HG03066 (cell line): Measurements from ENCODE around the gene NT5DC1.
"Not testable (repeated sequence)": the region's sequence is repeated elsewhere in the genome, so short reads cannot be mapped to it uniquely, and the experiment has no call there.

ENCODE experiments used
- ATAC-seq: cut with Tn5 transposase; IDR thresholded peaks from one replicate; pipeline ENCODE4 v1.9.1; 2021; ENCODE audit warnings: low read depth; ENCODE audit not compliant: unreplicated experiment

Gene NT5DC1

DNA sequence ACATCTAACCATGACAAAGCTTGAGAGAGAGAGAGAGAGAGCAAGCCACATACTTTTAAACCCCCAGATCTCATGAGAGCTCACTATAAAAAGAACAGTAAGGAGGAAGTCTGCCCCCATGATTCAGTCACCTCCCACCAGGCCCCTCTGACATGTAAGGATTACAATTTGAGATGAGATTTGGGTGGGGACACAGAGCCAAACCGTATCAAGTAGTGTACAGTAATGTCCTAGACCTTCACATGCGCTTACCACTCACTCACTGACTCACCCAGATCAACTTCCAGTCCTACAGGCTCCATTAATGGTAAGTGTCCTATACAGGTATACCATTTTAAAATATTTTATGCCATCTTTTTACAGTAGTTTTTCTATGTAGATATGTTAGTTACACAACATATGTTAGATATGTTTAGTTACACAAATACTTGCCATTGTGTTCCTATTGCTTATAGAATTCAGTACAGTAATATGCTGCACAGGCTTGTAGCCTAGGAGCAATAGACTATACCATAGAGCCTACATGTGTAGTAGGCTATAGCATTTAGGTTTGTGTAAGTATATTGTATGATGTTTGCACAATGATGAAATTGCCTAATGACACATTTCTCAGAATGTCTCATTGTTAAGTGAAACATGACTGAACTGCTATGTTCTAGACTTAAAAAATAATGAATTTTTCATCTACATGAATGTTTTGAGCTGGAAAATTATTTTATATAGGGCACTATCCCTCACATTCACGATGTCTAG lies 167.4 kb downstream of the NT5DC1 start:
- no peak for ATAC-seq

DNA sequence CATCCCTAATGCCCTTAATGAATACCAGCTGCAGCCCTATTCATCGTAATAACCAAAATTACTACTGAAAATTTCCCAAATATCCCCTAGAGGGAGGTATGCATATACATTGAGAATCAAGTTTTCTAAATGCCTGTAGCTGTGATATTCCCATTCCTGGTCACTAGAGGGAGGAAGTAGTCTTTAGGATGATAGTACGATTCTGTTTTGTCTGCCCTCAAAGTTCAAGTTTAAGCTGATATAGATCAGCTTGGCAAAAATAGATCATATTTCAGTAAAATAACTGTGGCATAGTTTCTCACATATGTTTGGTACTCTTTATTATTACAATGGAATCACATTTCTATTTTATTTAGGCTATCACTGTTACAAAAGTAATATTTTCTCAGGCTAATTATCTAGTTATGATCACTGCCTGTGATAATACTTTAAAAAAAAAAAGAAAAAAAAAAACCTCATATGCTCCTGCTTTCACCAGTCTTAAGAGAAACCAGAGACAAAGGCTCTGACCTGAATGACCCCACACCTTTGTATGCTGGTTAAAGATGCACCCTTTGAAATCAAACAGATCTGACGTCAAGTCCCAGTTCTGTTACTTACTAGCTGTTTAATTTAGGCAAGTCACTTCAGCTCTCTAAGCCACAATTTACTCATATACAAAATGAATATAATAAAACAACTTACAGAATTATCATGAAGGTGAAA lies 168.1 kb downstream of the NT5DC1 start:
- peak; percentile 83 for ATAC-seq

DNA sequence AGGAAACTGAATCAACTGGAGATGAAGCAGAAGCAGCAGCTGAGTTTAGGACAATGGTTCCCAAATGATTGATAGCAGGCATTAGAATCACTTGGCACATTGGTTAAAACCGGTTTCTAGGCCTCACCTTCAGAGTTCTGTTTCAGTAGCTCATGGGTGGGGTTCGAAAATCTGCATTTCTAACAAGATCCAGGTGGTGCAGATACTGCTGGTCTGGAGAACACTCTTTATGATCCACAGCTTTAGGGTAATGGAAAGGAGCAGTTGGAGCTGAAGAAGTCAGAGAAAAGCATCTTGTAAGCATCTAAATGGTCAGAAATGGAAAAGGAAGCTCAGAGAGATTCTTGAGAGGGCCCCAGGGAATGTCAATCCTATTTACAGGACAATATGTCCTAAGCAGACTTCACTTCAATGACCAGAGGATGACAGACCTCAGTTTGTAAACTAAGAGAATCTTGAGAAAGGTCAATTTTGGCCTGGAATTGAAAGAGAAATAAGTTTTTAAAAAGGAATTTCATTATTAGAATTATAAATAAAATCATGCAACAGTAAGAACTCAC lies 170.6 kb downstream of the NT5DC1 start:
- ATAC-seq, result no peak

DNA sequence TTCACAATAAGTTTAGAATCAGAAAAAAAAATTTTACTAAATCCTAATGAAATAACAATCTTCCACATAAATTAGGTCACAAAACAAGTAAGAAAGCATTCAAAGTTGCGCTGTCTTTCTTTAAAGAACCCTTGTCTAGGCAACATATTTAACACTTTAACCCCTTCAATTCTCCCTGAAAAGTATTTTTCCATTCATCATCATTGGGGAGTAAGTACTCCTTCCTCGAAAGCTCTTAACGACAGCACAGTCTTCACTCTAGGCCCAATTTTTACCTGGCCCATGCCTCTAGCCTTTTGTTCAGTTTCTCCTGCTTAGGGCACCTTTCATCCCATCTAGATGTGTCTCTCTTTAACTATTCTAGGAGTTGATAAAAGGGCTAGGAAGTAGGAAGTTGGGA lies 176.5 kb downstream of the NT5DC1 start:
- no peak for ATAC-seq

DNA sequence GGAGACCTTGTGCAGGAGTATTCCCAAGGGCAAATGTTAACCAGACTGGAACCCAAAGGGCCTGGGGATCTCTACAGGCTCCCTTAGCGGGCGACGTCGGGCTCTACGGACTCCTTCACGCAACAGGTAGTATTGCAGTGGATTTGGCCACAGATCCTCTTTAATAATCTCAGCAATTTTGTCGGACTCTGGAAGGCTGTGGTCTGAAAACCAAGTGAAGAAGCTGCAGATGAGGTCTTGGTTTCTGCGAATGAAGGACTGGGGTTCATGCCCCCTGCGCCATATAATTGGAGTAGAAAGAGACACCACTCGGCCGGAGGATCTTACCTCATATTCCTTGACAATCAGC lies 177.8 kb downstream of the NT5DC1 start:
- no peak for ATAC-seq

DNA sequence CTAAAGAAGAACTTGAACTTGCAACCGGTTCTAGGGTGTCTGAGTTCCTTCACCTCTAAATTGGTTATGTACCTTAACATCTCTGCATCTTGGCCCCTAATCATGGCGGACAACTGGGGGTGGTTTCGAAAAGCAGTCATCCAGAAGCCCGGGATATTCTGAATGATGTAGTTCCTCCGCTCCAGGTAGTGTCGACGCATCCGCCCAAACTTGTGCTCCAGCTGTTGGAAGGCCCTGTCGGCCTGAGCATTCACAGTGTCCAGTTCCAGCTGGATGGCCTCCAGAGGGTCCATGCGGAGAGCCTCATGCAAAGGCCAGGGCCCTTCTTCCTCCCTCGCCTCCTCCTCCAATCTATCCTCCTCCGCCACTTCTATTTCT lies 178.2 kb downstream of the NT5DC1 start:
- ATAC-seq, result no peak

DNA sequence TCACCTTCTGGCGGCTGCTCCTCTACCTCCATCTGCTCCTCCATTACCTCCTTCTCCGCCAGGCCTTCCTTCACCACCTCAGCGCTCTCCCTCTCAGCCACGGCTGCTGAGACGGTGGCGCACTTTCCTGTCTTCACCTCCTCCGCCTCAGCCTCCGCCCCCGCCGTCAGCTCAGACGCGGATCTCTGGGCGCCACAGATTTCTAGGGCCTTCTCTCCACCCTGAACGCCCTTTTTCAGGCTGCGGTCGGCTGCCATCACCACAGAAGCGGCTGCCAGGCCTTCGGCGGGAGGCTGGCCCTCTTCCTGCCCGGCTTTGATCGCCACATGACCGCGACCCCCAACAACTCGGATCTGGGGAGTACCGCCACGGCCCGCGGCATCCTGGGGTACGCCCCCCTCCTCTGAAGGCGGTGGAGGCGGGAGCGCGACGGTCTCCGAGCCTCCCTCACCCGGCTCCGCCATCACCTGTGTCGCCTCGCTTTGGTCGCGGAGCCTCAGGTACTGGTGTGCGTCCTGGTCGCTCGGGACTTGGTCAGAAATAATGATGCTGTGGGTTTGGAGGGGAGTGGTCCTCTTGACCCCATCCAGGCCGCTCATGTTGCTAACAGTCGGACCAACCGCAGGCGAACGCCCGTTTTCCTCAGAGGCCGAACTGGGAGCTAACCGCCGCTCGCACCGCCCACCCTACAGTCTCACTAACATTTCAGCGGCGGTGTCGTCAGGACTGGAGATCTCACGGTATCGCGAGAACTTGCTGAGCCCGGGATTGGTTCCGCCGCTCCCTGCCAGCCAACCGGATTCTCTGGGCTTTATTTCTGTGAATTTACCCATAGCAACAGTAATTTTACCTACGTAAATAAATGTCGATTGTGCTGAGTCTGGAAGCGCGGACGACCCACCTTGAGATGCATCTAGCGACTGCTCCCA lies 178.8 kb downstream of the NT5DC1 start, which contains the start of gene TSPYL1:
TSS of gene TSPYL1 (minus strand) at position 699 of the 929 bp plus-strand sequence. CDS start at position 599, 100 bp downstream.
- peak; percentile 95 for ATAC-seq

DNA sequence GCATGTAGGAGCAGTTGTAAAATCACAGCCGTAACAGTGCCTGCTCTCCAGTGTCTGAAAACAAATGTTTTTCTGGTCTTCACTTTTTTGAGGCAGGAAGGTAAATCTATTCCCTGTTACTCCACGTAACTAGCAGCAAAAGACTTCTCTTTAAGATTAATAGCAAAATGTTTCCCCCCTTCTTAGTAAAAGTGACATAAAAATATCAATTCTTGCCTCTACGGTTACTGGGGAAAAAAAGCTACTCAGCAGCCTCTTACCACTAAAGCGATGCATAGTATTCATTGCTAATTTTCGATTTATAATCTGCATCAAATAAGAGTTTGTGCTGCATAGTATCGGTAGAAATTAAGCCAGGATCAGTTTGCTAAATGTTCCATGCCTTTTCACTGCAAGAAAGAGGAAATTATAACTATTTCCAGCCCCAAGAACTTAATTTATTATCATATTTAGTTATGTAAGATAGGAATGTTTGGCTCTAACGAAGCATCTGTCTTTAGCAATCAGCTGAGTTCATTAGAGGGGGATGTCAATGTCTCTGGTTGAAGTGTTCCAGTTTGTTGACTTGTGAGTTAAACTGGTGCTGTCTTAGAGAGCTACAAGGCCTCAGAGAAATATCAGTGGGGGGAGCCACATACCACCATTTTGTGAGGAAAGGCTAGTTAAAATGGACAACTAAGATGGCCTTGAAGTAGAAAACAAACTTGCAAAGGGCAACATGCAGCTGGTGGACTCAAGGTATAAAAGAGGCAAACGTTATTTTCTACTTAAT lies 179.7 kb downstream of the NT5DC1 start:
- no peak for ATAC-seq

DNA sequence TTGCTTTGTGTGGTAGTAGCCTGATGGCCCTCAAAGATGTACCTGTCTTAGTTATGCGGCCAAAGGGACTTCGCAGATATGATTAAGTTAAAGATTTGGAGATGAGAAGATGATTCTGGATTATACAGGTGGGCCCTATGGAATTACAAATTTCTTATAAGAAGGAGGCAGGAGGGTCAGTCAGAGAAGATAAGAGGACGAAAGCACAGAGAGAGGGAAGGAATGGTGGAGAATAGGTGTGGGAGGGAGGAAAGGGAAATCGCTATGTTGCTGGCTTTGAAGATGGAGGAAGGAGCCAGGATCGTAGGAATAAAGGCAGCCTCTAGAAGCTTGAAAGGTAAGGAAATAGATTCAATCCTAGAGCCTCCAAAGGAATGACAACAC lies 180.3 kb downstream of the NT5DC1 start:
- no peak for ATAC-seq

DNA sequence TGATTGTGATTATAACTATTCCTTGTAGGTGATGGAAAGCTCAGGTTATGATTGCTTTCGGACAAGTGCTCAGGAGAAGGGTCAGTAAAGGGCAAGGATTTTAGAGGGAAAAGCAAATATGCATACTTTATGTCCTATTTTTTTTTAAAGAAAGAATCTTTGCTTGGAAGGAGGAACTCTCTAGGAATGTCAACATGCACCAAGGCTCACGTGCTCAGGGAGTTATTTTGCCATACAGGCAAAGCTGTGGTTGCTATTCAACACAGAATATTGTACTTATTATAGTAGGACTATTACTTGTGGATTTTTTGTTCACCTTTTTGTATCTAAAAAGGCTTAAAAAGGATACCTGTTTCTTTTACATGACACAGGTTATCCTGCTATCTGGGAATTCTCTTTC lies 182.0 kb downstream of the NT5DC1 start:
- ATAC-seq, result no peak

DNA sequence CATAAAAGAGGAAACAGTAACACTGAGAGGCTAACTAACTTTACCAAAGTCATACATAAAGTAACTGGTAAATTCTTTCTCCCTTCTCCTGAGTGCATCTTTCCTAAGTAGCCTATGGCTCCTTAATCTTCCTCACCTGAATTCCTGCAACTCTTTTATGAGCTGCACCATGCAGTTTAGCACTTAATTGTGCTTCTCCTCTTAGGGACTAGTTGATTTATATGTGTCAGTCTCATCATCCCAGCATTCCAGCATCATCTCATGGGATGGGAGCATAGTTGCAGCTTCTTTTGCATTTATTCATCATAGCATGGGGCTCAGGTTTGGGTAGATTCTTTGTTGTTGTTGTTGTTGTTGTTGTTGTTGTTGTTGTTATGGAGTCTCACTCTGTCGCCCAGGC lies 182.5 kb downstream of the NT5DC1 start:
- no peak for ATAC-seq

DNA sequence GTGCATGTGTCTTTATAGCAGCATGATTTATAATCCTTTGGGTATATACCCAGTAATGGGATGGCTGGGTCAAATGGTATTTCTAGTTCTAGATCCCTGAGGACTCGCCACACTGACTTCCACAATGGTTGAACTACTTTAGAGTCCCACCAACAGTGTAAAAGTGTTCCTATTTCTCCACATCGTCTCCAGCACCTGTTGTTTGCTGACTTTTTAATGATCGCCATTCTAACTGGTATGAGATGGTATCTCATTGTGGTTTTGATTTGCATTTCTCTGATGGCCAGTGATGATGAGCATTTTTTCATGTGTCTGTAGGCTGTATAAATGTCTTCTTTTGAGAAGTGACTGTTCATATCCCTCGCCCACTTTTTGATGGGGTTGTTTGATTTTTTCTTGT lies 184.3 kb downstream of the NT5DC1 start:
- ATAC-seq, result not testable (repeated sequence)

DNA sequence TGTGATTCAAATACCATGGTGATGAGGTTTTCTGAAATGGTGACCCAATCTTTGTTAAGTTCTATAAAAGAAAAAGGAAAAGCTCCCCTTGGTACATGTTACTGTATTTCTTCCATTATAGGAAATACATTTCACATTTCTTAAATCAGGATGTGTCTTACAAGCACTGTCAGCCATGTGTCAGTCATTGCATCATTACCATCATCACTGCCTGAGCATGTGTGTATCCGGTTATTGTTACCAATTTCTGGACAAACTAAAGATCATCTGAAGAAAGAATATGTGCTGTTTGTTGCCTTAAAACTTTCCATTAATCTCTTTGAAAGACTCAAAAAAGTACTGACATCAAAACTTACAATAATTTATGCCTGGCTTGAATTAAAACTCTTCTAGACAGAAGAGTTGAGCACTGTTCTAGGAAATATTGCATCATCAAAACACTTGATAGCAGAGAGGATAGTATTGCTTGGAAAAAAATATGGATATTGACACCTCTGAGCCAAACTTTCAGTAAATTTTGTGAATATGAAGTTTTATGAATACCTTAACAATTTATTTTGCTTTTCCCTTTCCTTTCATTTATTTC lies 186.2 kb downstream of the NT5DC1 start:
- ATAC-seq, result no peak

DNA sequence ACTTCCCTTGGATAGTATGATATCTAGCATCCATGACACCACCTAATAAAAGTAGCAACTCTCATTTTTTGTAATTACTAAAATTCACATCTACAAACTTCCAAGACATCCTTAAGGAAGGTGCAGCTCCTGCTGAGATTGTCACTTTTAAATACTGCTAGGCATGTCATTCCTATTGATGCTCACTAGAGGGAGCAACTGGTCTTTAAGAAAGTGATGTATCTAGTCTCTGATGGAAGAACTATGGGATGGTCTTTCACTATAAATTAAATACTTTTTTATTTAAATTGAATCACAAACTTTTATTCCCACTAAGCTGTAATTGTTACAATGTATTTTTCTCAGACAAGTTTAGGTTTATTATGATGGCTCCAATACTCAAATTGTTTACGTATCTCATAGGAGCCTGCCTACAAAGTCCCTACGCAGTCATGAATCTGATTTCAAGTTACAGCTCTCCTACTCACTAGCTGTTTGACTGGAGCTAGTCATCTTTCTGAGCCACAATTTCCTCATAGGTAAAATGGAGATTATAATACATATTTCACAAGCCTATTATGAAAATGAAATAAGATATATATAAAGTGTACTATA lies 187.1 kb downstream of the NT5DC1 start:
- no peak for ATAC-seq

DNA sequence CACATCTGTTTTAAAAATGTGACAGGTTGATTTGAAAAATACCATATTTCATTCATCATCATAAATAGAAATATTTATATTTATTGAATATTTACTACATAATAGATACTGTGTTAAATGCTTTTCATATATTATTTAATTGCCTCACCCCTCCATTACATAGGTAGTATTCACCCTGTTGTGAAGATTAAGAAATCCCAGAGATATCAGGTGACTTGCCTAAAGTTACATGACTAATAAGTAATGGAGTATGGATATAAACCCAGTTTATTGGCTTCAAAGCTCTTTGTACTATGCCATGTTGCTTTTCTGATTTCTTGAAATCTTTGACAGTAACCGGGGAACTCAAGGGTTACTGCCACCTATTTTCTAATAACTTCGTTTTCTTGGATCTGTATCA lies 189.2 kb downstream of the NT5DC1 start:
- no peak for ATAC-seq

DNA sequence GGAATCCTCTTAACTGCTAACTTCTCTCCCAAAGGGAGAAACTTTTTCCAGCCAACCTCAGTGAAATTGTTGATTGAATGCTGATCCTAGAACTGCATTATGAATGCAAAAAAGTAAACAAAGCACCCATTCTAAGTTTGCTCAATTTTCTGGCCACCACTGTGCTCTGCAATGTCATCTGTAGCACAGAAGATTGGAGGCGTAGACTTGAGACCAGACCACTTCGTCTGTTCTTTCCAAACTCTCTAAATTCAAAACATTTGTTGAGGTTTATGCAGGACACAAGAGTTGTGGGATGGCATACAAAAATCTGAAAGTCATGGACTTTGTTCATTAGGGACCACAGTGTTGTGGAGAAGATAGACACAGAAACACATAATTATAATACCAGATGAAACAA lies 190.1 kb downstream of the NT5DC1 start:
- ATAC-seq, result no peak

DNA sequence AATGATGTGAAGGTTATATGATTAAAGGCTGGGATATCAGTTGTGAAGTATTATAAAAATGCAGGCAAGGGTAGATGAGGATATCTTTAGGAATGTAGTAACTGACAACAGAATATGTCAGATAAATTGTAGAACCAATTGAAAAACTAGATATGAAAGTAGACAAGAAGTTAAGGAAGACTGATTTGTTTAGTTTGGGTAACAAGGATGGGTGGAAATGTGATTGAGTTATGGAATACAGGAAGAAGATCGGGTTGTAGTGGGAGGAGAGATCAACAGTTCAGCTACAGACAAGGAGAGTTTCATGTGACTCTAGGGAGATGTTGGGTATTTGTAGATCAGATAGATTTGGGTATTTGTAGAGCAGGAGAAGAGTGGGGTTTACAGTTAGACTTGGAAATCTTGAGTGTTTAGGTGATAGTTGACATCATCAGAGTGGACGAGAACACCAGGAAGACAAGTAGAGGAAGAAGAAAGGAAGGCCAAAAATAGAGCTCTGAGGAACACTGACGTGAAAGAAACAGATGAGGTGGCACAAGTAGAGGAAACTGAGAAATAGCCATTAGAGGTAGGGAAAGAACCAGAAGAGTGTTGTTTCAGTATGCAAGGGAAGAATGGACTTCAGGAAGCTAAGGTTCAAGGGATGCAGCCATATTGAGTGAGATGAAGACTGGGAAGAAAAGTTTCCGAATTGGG lies 191.2 kb downstream of the NT5DC1 start:
- no peak for ATAC-seq

DNA sequence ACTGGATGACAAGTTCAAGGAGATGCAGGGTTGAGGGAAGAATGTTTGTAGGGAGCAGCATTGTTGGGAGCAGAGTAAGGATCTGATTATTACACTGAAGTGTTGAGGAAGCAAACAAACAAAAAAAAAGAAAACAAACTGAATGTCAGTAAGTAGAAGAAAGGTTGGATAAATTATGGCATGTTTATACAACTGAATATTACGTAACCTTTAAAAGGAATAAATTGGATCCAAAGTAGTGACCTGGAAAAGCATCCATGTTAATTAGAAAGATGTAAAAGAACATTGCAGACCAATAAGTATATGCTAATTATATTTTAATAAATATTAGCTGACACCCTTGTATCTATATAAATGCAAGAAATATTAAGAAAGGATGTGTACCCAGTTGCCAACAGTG lies 191.9 kb downstream of the NT5DC1 start:
- ATAC-seq, result no peak

DNA sequence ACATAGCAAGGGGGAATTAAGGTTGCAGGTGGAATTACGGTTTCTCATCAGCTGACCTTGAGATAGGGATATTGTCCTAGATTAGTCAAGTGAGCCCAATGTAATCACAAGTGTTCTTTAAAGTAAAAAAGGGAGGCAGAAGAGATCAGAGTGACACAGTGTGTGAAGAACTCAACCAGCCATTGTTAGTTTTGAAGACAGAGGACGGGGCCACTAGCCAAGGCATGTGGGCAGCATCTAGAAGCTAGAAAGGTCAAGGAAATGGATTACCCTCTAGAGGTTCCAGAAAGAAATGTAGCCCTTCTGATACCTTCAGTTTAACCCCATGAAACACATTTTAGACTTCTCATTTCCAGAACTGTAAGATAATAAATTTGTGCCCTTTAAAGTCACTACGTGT lies 197.6 kb downstream of the NT5DC1 start:
- ATAC-seq, result no peak
